ENCODE data around the gene METTL26. TPM values are rescaled to one million over a fixed set of nuclear protein-coding genes. Genes with fewer than 3 reads are reported as not detected.

Gene METTL26
- total and polyA plus RNA-seq, 9 of the 15 experiments (the other 6 are each of a cell fraction or from before 2014, with no cell fraction given): 7.3 to 262 (median 80.9) TPM

GRCh38 chr16:619476-620100, 16.5 kb downstream of the METTL26 start:
- no peak for ATAC-seq
- no peak for DNase-seq (ENCODE audit: extremely low read depth in 1 of 4, low spot score in 3 of 4)
- Histone ChIP-seq H3K27ac (ENCODE audit: extremely low read depth, low read depth, low read length) (no peak overlapping the region), H4K20me1 (replicated peaks; ENCODE audit: control insufficient read depth, insufficient read depth, low read length) (no peaks in the 10 kb centered on the region), H3K9me3 (replicated peaks; ENCODE audit: control insufficient read depth, insufficient read depth, low read depth, low read length) (no peaks in the 10 kb centered on the region), H3K27me3 (ENCODE audit: control insufficient read depth in 2 of 2, insufficient read depth in 2 of 2, low read length in 2 of 2) (no peaks in the 10 kb centered on the region), H3K79me2 (ENCODE audit: control insufficient read depth, insufficient read depth, low read length) (peaks cover 17% of the 10 kb centered on the region), H2AFZ (ENCODE audit: low read depth, low read length) (no peak overlapping the region), H3K4me1 (replicated peaks in 1 of 2; ENCODE audit: control insufficient read depth in 2 of 2, insufficient read depth in 2 of 2, low read length in 2 of 2) (peaks cover 21 to 54% of the 10 kb centered on the region in 2 experiments), H3K36me3 (ENCODE audit: control insufficient read depth, insufficient read depth, low read length) (peaks cover 2% of the 10 kb centered on the region; the same call in 1 of the 3 replicates), H3K4me3 (no peak overlapping the region), H3K9ac (ENCODE audit: insufficient read depth in 1 of 2, low read depth in 2 of 2, low read length in 2 of 2) (no peak overlapping the region), H3K4me2 (ENCODE audit: insufficient read depth, low read length) (no peak overlapping the region), H3K9me1 (ENCODE audit: control insufficient read depth, insufficient read depth, low read length) (no peaks in the 10 kb centered on the region)
- in situ Hi-C loops (cut with MboI) (no loop called here), intact Hi-C loops (cut with micrococcal nuclease) (no loop called here)
- CTCF ChIA-PET (ENCODE audit: low intra/inter-chr PET ratio): no interaction called here
- 82% methylated on average over 18 of the region's 20 CpGs for WGBS (ENCODE audit: insufficient coverage, low coverage, missing lambda C conversion rate)
- FAIRE-seq: no peak
- BruUV-seq (replicated peaks): no TSS peak
- POLR2A ChIA-PET: interaction anchor here (1.3 kb wide), 1 partner anchor 9 kb away, joined by 4 read pairs; no protein-coding TSS in a partner anchor
- TF ChIP-seq FOXP1 (CRISPR knock-in tag; IDR thresholded peaks at IDR 0.05) (no peak), KLF10 (CRISPR knock-in tag; IDR thresholded peaks at IDR 0.05) (no peak), SRF (CRISPR knock-in tag; IDR thresholded peaks at IDR 0.05) (no peak), ZNF140 (CRISPR knock-in tag; IDR thresholded peaks at IDR 0.05) (no peak), KDM5B (IDR thresholded peaks at IDR 0.05; ENCODE audit: insufficient replicate concordance, low read depth, low read length) (no peak), GATA2 (CRISPR knock-in tag; IDR thresholded peaks at IDR 0.05) (no peak), HNRNPK (IDR thresholded peaks at IDR 0.05; ENCODE audit: low read depth, low read length, poor library complexity, severe bottlenecking) (no peak), ZC3H11A (IDR thresholded peaks at IDR 0.05; ENCODE audit: low read depth, low read length) (no peak), ZNF12 (CRISPR knock-in tag; IDR thresholded peaks at IDR 0.05) (no peak), ARNT (IDR thresholded peaks at IDR 0.05) (no peak), CBFA2T2 (conservative IDR thresholded peaks at IDR 0.05) (no peak), ZZZ3 (IDR thresholded peaks at IDR 0.05) (no peak)
- TF ChIP-seq, protein P1, sequence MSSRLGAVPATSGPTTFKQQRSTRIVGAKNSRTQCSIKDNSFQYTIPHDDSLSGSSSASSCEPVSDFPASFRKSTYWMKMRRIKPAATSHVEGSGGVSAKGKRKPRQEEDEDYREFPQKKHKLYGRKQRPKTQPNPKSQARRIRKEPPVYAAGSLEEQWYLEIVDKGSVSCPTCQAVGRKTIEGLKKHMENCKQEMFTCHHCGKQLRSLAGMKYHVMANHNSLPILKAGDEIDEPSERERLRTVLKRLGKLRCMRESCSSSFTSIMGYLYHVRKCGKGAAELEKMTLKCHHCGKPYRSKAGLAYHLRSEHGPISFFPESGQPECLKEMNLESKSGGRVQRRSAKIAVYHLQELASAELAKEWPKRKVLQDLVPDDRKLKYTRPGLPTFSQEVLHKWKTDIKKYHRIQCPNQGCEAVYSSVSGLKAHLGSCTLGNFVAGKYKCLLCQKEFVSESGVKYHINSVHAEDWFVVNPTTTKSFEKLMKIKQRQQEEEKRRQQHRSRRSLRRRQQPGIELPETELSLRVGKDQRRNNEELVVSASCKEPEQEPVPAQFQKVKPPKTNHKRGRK (tag; IDR thresholded peaks at IDR 0.05): no peak
